ENCODE data around the gene JAM3.

DNA sequence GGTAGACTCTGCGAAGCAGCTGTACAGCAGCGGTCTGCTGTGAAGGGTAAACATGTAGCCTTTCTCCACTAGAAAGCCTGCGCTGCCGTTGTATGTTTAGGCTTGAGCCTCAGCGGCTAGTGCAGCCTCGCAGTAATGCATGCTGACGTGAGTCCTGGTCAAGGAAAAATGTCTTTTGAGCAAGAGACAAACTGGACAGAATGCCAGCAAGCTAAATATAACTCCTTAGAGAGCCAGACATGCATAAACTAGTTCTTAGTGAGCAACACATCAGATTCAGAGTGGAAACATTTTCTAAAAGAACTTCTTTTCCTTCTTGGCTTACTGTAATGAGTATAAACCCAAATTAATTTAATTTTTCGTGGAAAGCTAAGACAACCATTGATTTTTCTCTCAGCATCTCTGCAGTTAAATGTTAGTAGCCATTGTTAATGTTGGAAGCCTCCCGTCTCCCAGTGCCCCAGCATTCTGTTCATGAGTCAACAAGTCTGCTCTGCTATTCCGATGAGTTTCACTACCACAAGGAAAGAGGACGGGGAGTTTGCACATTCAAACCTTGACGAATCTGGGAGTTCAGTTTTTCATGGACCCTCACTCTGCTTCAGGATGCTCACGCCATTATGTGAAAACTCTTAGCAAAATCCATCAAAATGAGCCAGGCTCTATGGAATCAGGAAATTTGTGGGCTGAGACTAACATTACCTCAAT is 51.4 kb downstream of the JAM3 start:
- TF ChIP-seq, protein P1, sequence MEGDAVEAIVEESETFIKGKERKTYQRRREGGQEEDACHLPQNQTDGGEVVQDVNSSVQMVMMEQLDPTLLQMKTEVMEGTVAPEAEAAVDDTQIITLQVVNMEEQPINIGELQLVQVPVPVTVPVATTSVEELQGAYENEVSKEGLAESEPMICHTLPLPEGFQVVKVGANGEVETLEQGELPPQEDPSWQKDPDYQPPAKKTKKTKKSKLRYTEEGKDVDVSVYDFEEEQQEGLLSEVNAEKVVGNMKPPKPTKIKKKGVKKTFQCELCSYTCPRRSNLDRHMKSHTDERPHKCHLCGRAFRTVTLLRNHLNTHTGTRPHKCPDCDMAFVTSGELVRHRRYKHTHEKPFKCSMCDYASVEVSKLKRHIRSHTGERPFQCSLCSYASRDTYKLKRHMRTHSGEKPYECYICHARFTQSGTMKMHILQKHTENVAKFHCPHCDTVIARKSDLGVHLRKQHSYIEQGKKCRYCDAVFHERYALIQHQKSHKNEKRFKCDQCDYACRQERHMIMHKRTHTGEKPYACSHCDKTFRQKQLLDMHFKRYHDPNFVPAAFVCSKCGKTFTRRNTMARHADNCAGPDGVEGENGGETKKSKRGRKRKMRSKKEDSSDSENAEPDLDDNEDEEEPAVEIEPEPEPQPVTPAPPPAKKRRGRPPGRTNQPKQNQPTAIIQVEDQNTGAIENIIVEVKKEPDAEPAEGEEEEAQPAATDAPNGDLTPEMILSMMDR (IDR thresholded peaks at IDR 0.05; ENCODE audit: borderline replicate concordance, extremely low read depth, low read length, poor library complexity, severe bottlenecking) = no peak
- TF ChIP-seq EZH2 (IDR thresholded peaks at IDR 0.05; ENCODE audit: borderline replicate concordance, low read depth, low read length, severe bottlenecking) = no peak
